Astrocyte of the cerebellum (primary cell): ENCODE results near the gene STPG4.

Experiments
- DNase-seq: peaks from one replicate; pipeline ENCODE4 v3.0.0-alpha.2; 2011; ENCODE audit warnings: low read depth
- H3K4me3 ChIP-seq: 2 replicates; pipeline ENCODE4 v1.5.1; 2011; ENCODE audit warnings: mild to moderate bottlenecking, low read depth, low read length, moderate library complexity
- CTCF ChIP-seq: IDR thresholded peaks from 2 replicates; pipeline ENCODE4 v1.5.1; 2012; ENCODE audit warnings: low read length, low read depth, moderate library complexity, mild to moderate bottlenecking; ENCODE audit errors: missing control alignments
- in situ Hi-C: cut with HindIII; loops from 2 replicates; pipeline ENCODE4 v1.10.0; 2017; ENCODE audit warnings: low sequenced_read_pairs

STPG4 gene

DNA sequence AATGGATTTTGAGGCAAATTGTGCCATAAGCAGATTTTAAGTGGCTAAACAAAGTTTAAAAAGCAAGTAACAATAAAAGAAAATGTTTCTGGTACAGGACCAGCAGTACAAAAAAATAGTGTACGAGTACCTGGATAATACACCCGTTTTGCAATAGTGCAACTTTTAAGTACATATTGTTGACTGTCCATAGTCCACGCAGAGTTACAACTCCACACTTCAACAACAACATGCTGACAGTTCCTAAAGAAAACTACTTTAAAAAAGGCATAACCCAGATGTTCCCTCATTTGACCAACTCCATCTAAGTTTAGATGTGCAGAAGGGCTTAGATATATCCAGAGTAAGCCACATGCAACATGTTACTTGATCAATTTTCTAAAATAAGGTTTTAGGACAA lies 5.1 kb upstream of the STPG4 start:
- TF ChIP-seq CTCF = no peak
- DNase-seq = no peak
- in situ Hi-C loops = loop anchor here (25.0 kb wide), 1 partner anchor 148 kb away; no protein-coding TSS in a partner anchor
- no peak overlapping the region for H3K4me3 ChIP-seq

GRCh38 chr2:47159627-47160026 lies 4.5 kb upstream of the STPG4 start:
- TF ChIP-seq CTCF = no peak
- DNase-seq = no peak
- H3K4me3 ChIP-seq = no peak overlapping the region
- in situ Hi-C loops = loop anchor here (25.0 kb wide), 1 partner anchor 147 kb away; no protein-coding TSS in a partner anchor

- no peak for DNase-seq
- H3K4me3 ChIP-seq = no peak overlapping the region
- TF ChIP-seq CTCF = no peak
- in situ Hi-C loops = loop anchor here (25.0 kb wide), 1 partner anchor 146 kb away; no protein-coding TSS in a partner anchor
Measured at GRCh38 chr2:47158576-47158975, 3.5 kb upstream of the STPG4 start.

- TF ChIP-seq CTCF = no peak
- in situ Hi-C loops = loop anchor here (25.0 kb wide), 1 partner anchor 141 kb away; no protein-coding TSS in a partner anchor
- no peak for DNase-seq
- no peak overlapping the region for H3K4me3 ChIP-seq
Measured at GRCh38 chr2:47152803-47153202, 2.3 kb downstream of the STPG4 start.

GRCh38 chr2:47150175-47150574 lies 4.9 kb downstream of the STPG4 start:
- TF ChIP-seq CTCF = no peak
- H3K4me3 ChIP-seq = no peak overlapping the region
- in situ Hi-C loops = loop anchor here (25.0 kb wide), 1 partner anchor 138 kb away; no protein-coding TSS in a partner anchor
- no peak for DNase-seq

DNA sequence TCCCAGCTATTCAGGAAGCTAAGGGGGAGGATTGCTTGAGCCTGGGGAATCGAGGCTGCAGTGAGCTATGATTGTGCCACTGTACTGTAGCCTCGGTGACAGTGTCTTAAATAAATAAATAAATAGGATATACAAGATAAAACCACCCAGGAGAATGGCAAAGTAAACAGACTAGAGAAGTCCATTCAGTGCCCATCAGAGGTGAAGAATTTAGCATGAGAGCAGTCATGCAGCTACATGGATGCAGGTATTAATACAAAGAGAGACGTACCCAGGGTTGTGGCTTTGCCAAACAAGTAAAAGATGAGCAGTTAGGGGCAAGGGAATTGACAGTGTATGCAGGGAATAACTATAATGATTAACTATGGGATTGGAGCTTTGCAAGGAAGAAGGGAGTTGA lies 8.1 kb downstream of the STPG4 start:
- no peak for TF ChIP-seq CTCF
- H3K4me3 ChIP-seq = no peak overlapping the region
- no peak for DNase-seq
- in situ Hi-C loops = no loop called here
